IMR-90 (cell line): ENCODE data around the gene TRIO. TPM values are rescaled to one million over a fixed set of nuclear protein-coding genes. Genes with fewer than 3 reads are reported as not detected.

Experiments
- ATAC-seq: fragments of 200-7000 bp; cut with Tn5 transposase; 2 replicates; pipeline ENCODE4 v1.9.1; 2020; ENCODE audit warnings: low read depth, mild to moderate bottlenecking, moderate library complexity
- BruUV-seq: library from RNA; stranded (reverse); fragments of 400-500 nt; replicated peaks from 2 replicates; lab custom pipeline; 2021; lab: Mats Ljungman, UMichigan
- CTCF ChIA-PET: fragments of 300-600 bp; formaldehyde crosslinking; extraction: SDS; loops from one replicate; lab custom pipeline; 2021; ENCODE audit warnings: antibody characterized with exemption; lab: Yijun Ruan, JAX
- POLR2A ChIA-PET: fragments of 300-600 bp; sonication (Branson Sonifier 250); formaldehyde crosslinking; loops from one replicate; lab custom pipeline; 2022; ENCODE audit warnings: antibody characterized with exemption; ENCODE audit not compliant: unreplicated experiment; lab: Charles Lee
- DNase-seq: peaks from one replicate; pipeline ENCODE4 v3.0.0; 2013
- H2AFZ ChIP-seq: replicated peaks from 2 replicates; pipeline ENCODE3; 2013; ENCODE audit warnings: low read length, mild to moderate bottlenecking; ENCODE audit not compliant: poor library complexity
- H2AK5ac ChIP-seq: 2 replicates; pipeline ENCODE4 v1.6.1; 2013; ENCODE audit warnings: low read depth, low read length, inconsistent platforms
- H2AK9ac ChIP-seq: replicated peaks from 2 replicates; pipeline ENCODE3; 2013; ENCODE audit warnings: mild to moderate bottlenecking, low read depth, low read length, moderate library complexity; ENCODE audit not compliant: poor library complexity
- H2BK120ac ChIP-seq: 2 replicates; pipeline ENCODE4 v1.6.1; 2013; ENCODE audit warnings: low read depth, low read length, inconsistent platforms
- H2BK15ac ChIP-seq: 3 replicates; pipeline ENCODE4 v1.6.1; 2013; ENCODE audit warnings: low read depth, low read length, inconsistent platforms
- H2BK20ac ChIP-seq: 2 replicates; pipeline ENCODE4 v1.6.1; 2013; ENCODE audit warnings: low read depth, mild to moderate bottlenecking, inconsistent platforms, low read length, moderate library complexity
- H2BK5ac ChIP-seq: 2 replicates; pipeline ENCODE4 v1.6.1; 2013; ENCODE audit warnings: mild to moderate bottlenecking, low read depth, low read length, inconsistent platforms; ENCODE audit not compliant: poor library complexity, severe bottlenecking
- H3K14ac ChIP-seq: replicated peaks from 2 replicates; pipeline ENCODE4 v1.6.1; 2013; ENCODE audit warnings: low read depth, low read length, inconsistent platforms
- H3K18ac ChIP-seq: 2 replicates; pipeline ENCODE4 v1.6.1; 2013; ENCODE audit warnings: low read depth, low read length, control low read depth
- H3K23ac ChIP-seq: 2 replicates; pipeline ENCODE4 v1.6.1; 2013; ENCODE audit warnings: low read depth, low read length, inconsistent platforms
- H3K27ac ChIP-seq: 2 replicates; pipeline ENCODE4 v1.5.1; 2013; ENCODE audit warnings: mild to moderate bottlenecking, control low read depth, low read length; ENCODE audit not compliant: insufficient read depth
- H3K27me3 ChIP-seq: 2 replicates; pipeline ENCODE4 v1.6.1; 2013; ENCODE audit warnings: low read length; ENCODE audit not compliant: control insufficient read depth, insufficient read depth
- H3K36me3 ChIP-seq: 2 replicates; pipeline ENCODE4 v1.6.1; 2013; ENCODE audit warnings: low read length, mixed read lengths; ENCODE audit not compliant: control insufficient read depth, insufficient read depth
- H3K4ac ChIP-seq: 2 replicates; pipeline ENCODE4 v1.6.1; 2013; ENCODE audit warnings: low read depth, low read length, inconsistent platforms
- H3K4me1 ChIP-seq: 2 replicates; pipeline ENCODE4 v1.6.1; 2013; ENCODE audit warnings: low read length, mixed read lengths; ENCODE audit not compliant: control insufficient read depth, insufficient read depth
- H3K4me2 ChIP-seq: 2 replicates; pipeline ENCODE4 v1.6.1; 2013; ENCODE audit warnings: low read depth, mild to moderate bottlenecking, control low read depth, low read length, moderate library complexity
- H3K4me3 ChIP-seq: 2 replicates; pipeline ENCODE4 v1.5.1; 2013; ENCODE audit warnings: low read depth, mild to moderate bottlenecking, control low read depth, low read length, moderate library complexity; ENCODE audit not compliant: insufficient read depth
- H3K56ac ChIP-seq: 2 replicates; pipeline ENCODE4 v1.6.1; 2013; ENCODE audit warnings: low read length, inconsistent platforms; ENCODE audit not compliant: insufficient read depth; ENCODE audit errors: extremely low read depth
- H3K79me1 ChIP-seq, 2 experiments: 2 replicates each; pipeline ENCODE4 v1.6.1; 2013; ENCODE audit warnings: low read length in 2 of 2, inconsistent platforms in 1 of 2, low read depth in 1 of 2
- H3K9ac ChIP-seq: 2 replicates; pipeline ENCODE4 v1.6.1; 2013; ENCODE audit warnings: low read depth, low read length, control low read depth
- H3K9me1 ChIP-seq: 2 replicates; pipeline ENCODE4 v1.6.1; 2013; ENCODE audit warnings: low read length, inconsistent platforms; ENCODE audit not compliant: insufficient read depth
- H3K9me3 ChIP-seq: 2 replicates; pipeline ENCODE4 v1.6.1; 2013; ENCODE audit warnings: low read length; ENCODE audit not compliant: control insufficient read depth, insufficient read depth
- H4K20me1 ChIP-seq: 2 replicates; pipeline ENCODE4 v1.6.1; 2013; ENCODE audit warnings: low read length, inconsistent platforms; ENCODE audit not compliant: insufficient read depth
- H4K5ac ChIP-seq: 2 replicates; pipeline ENCODE4 v1.6.1; 2013; ENCODE audit warnings: mild to moderate bottlenecking, low read depth, low read length, control low read depth
- H4K8ac ChIP-seq, 2 experiments: 2 replicates each; pipeline ENCODE4 v1.6.1; 2013; ENCODE audit warnings: low read depth in 2 of 2, low read length in 2 of 2, control low read depth in 1 of 2, inconsistent platforms in 1 of 2
- H4K91ac ChIP-seq: 2 replicates; pipeline ENCODE4 v1.6.1; 2013; ENCODE audit warnings: low read depth, low read length, inconsistent platforms; ENCODE audit not compliant: insufficient read depth
- CHD1 ChIP-seq: IDR thresholded peaks from 2 replicates; pipeline ENCODE4 v1.6.1; 2012; ENCODE audit warnings: low read depth, low read length, improper control_type of control experiment
- CTCF ChIP-seq: conservative IDR thresholded peaks from 2 replicates; pipeline ENCODE4 v1.5.1; 2012; ENCODE audit warnings: mild to moderate bottlenecking, low read depth, low read length, improper control_type of control experiment
- ELK1 ChIP-seq: fragments of 150-350 bp; IDR thresholded peaks from 2 replicates; pipeline ENCODE4 v1.6.1; 2016; ENCODE audit warnings: low read depth, mild to moderate bottlenecking, low read length, moderate library complexity, borderline replicate concordance
- FOS ChIP-seq: fragments of 150-350 bp; IDR thresholded peaks from 2 replicates; pipeline ENCODE4 v1.6.1; 2016; ENCODE audit warnings: low read depth, low read length
- RFX5 ChIP-seq: IDR thresholded peaks from 2 replicates; pipeline ENCODE4 v1.8.0; 2012; ENCODE audit warnings: low read depth, mild to moderate bottlenecking, low read length, moderate library complexity
- USF2 ChIP-seq: fragments of 150-350 bp; IDR thresholded peaks from 2 replicates; pipeline ENCODE4 v1.6.1; 2017; ENCODE audit warnings: mild to moderate bottlenecking, antibody characterized with exemption, low read length, low read depth
- WGBS, 2 experiments: methylation state at CpG; one replicate each; pipeline versions ENCODE4 v1.1.5 to v1.1.7; 2013; ENCODE audit warnings: missing lambda C conversion rate in 2 of 2; ENCODE audit not compliant: insufficient read length in 1 of 2; ENCODE audit errors: extremely low coverage in 2 of 2; 5-methylcytosine and 5-hydroxymethylcytosine counted together
- dilution Hi-C: fragments of 300-500 bp; cut with HindIII; formaldehyde crosslinking; loops from one replicate; pipeline ENCODE4 v1.14.3; 2018; ENCODE audit warnings: low sequenced_read_pairs; ENCODE audit not compliant: unreplicated experiment
- in situ Hi-C: fragments of 300-500 bp; cut with MboI; formaldehyde crosslinking; loops from 3 replicates; pipeline ENCODE4 v1.14.3; 2019; ENCODE audit warnings: low sequenced_read_pairs, inconsistent platforms, mixed read lengths
- intact Hi-C: fragments of 100-400 bp; cut with micrococcal nuclease; formaldehyde crosslinking; loops from 2 replicates; pipeline ENCODE4 v1.10.0; 2022
- polyA plus RNA-seq, 3 experiments: library from polyadenylated mRNA; depleted of rRNA; stranded (reverse); fragments of >200 nt; gene quantifications; 2 replicates each; pipeline ENCODE4 v1.2.3, GENCODE V29; 2012; ENCODE audit warnings: low replicate concordance in 1 of 3
- total RNA-seq: library from RNA; depleted of rRNA; stranded (reverse); fragments of >200 nt; gene quantifications from 2 replicates; pipeline ENCODE4 v1.2.3, GENCODE V29; 2012

The TRIO gene
- total and polyA plus RNA-seq, 2 of the 4 experiments (the other 2 are of a cell fraction): 206 to 522 TPM

DNA sequence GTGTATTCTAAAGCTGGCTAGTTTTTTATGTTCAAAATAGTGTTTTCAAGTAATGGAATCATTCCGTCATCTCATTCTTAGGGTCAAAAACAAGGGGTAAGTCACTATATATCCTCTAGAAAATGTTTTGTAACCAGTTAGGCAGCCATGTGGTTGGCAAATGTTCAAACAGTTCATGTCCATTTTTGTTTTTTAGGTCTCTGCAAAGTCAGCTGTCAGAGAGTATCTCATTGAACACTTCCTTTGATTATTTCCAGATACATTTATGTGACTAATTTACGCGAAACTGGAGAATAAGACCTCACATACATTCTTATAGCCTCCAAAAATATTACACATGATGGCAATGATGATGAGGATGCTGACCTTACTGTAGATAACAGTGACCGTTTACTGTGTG lies 50.4 kb downstream of the TRIO start:
- WGBS, 2 experiments: no CpG with 5 or more reads among the region's 4 CpGs
- no peak for ATAC-seq
- Histone ChIP-seq H3K14ac (peak overlapping the region; percentile 96), H4K91ac (peak overlapping the region; percentile 87), H3K27me3 (no peaks in the 10 kb centered on the region), H3K4me2 (peak overlapping the region; percentile 68), H3K56ac (peak overlapping the region; percentile 58; the same call in 1 of the 2 replicates), H3K4me3 (no peak overlapping the region), H3K9me1 (peaks cover 22% of the 10 kb centered on the region), H4K8ac (peak overlapping the region; percentile 60 to 81), H3K9me3 (no peaks in the 10 kb centered on the region), H2AK5ac (peak overlapping the region; percentile 89), H3K36me3 (peaks cover 13% of the 10 kb centered on the region), H3K4ac (peak overlapping the region; percentile 89), H2BK20ac (peak overlapping the region; percentile 82), H3K18ac (peak overlapping the region; percentile 94), H2AK9ac (no peak overlapping the region), H3K23ac (peak overlapping the region; percentile 93), H3K4me1 (peaks cover 34% of the 10 kb centered on the region), H3K79me1 (peaks cover 0 to 40% of the 10 kb centered on the region in 2 experiments; a peak in 2 of 4 replicates), H3K9ac (peak overlapping the region; percentile 39), H2BK15ac (peak overlapping the region; percentile 84; the same call in 2 of the 3 replicates), H2AFZ (no peak overlapping the region), H2BK120ac (peak overlapping the region; percentile 83), H2BK5ac (peak overlapping the region; percentile 99), H3K27ac (peak overlapping the region; percentile 73; the same call in 1 of the 2 replicates), H4K5ac (peak overlapping the region; percentile 92; the same call in 1 of the 2 replicates), H4K20me1 (peaks cover 72% of the 10 kb centered on the region)
- DNase-seq: no peak
- POLR2A ChIA-PET: no interaction called here
- in situ Hi-C loops (no loop called here), intact Hi-C loops (loop anchor here (5.0 kb wide), 3 partner anchors 36 to 206 kb away; no protein-coding TSS in a partner anchor), dilution Hi-C loops (no loop called here)
- TF ChIP-seq USF2 (no peak), CHD1 (no peak), FOS (no peak), ELK1 (no peak), CTCF (no peak), RFX5 (no peak)
- BruUV-seq: no TSS peak
- CTCF ChIA-PET: no interaction called here
